GM21529 (cell line): Measurements from ENCODE around the gene BBOX1.
"Not testable (repeated sequence)": the region's sequence is repeated elsewhere in the genome, so short reads cannot be mapped to it uniquely, and the experiment has no call there.

Experiments
- ATAC-seq: cut with Tn5 transposase; IDR thresholded peaks from one replicate; pipeline ENCODE4 v1.9.1; 2021; ENCODE audit not compliant: unreplicated experiment

The BBOX1 gene

DNA sequence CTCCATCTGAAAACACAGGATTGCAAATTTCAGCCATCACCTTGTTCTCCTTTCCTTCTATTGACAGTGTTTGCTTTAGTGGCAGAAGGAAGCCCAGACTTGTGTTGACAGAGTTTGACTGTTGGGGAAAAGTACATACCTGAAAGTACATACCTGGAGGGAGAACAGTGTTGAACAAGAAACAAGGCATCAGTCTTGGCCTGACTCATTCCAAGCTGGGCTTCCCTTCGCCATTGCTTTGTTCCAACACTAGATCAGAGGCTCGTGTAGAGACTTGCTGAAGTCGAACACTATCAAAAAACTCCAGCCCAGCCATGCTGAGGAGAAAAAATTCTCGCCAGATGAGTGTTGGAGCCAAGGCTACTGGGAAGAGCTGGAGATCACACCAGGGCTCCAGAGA, 133.4 kb downstream of the BBOX1 start:
- no peak for ATAC-seq

DNA sequence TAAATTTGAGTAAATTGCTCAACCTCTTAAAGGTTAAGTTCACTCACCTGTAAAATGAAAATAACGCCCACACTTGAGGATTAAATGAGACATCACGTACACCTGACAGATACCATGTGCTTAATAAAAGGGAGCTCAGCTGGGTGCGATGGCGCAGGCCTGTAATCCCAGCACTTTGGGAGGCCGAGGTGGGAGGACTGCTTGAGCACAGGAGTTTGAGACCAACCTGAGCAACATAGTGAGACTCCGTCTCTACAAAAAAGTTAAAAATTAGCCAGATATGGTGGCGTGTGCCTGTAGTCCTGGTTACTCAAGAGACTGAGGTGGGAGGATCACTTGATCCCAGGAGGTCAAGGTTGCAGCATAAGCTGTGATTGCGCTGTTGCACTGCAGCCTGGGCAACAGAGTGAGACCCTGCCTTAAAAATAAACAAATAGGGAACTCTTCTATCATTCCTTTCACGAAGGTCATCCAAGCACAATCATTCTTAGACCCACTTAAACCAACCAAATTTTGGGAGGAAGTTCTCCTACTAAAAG, 134.1 kb downstream of the BBOX1 start:
- no peak for ATAC-seq

DNA sequence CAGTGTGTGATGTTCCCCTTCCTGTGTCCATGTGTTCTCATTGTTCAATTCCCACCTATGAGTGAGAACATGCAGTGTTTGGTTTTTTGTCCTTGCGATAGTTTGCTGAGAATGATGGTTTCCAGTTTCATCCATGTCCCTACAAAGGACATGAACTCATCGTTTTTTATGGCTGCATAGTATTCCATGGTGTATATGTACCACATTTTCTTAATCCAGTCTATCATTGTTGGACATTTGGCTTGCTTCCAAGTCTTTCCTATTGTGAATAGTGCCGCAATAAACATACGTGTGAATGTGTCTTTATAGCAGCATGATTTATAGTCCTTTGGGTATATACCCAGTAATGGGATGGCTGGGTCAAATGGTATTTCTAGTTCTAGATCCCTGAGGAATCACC, 134.9 kb downstream of the BBOX1 start:
- ATAC-seq = not testable (repeated sequence)
